ENCODE measurements around the gene ELF4. TPM values are rescaled to one million over a fixed set of nuclear protein-coding genes. Genes with fewer than 3 reads are reported as not detected.

ELF4 gene
- total RNA-seq (5.9 and 9.9 TPM in 2 replicates), polyA plus RNA-seq (13.7 and 17.0 TPM in 2 replicates), polyA minus RNA-seq (ENCODE audit: low replicate concordance) (47.0 and 56.4 TPM in 2 replicates)
- 14.3 and 16.1 TPM in 2 replicates for polyA plus RNA-seq (2012)

GRCh38 chrX:130110379-130111219 is at the start of gene ELF4:
Gene ELF4 (minus strand): TSS chrX:130110497. CDS start chrX:130081330, 29,167 bp downstream.
- Histone ChIP-seq H3K4me3 (replicated peaks in 1 of 4; ENCODE audit: control extremely low read depth in 1 of 4, insufficient read depth in 1 of 4, low read depth in 3 of 4, low read length in 4 of 4) (peak within 1 kb of the TSS; percentile 46 to 69 (median 56)), H3K4me2 (ENCODE audit: extremely low read depth, insufficient read depth, low read length) (peak within 1 kb of the TSS; percentile 35), H3K79me2 (ENCODE audit: control insufficient read depth, insufficient read depth, low read length) (peaks cover 32% of the 10 kb centered on the region), H3K4me1 (ENCODE audit: control insufficient read depth, extremely low read depth, insufficient read depth, low read length) (no peaks in the 10 kb centered on the region), H3K27me3 (ENCODE audit: control insufficient read depth, insufficient read depth, low read length) (no peaks in the 10 kb centered on the region), H4K20me1 (ENCODE audit: control insufficient read depth, extremely low read depth, insufficient read depth, low read length) (no peaks in the 10 kb centered on the region), H2AFZ (ENCODE audit: low read length) (no peak within 1 kb of the TSS), H3K9me3 (ENCODE audit: control insufficient read depth, insufficient read depth, low read depth, low read length) (no peaks in the 10 kb centered on the region), H3K36me3 (ENCODE audit: control insufficient read depth, insufficient read depth, low read length) (no peaks in the 10 kb centered on the region), H3K9ac (ENCODE audit: insufficient read depth, low read length) (peak within 1 kb of the TSS; percentile 83), H3K27ac (ENCODE audit: insufficient read depth, low read length) (peak within 1 kb of the TSS; percentile 82)
- no peak for TF ChIP-seq CTCF (conservative IDR thresholded peaks at IDR 0.05 in 1 of 2, IDR thresholded peaks at IDR 0.05 in 1 of 2; ENCODE audit: low read depth in 1 of 2, low read length in 2 of 2)
- no peak for TF ChIP-seq EZH2 (IDR thresholded peaks at IDR 0.05; ENCODE audit: low read length, missing control alignments)
- peak; percentile 50 to 55 for DNase-seq (ENCODE audit: low read depth in 2 of 2)

GRCh38 chrX:130159776-130160175 is 49.5 kb upstream of the ELF4 start:
- H3K4me2 ChIP-seq (ENCODE audit: extremely low read depth, insufficient read depth, low read length), result no peak overlapping the region
- H2AFZ ChIP-seq (ENCODE audit: low read length), result no peak overlapping the region
- DNase-seq (ENCODE audit: low read depth in 2 of 2), result no peak
- H4K20me1 ChIP-seq (ENCODE audit: control insufficient read depth, extremely low read depth, insufficient read depth, low read length), result no peaks in the 10 kb centered on the region
- H3K9me3 ChIP-seq (ENCODE audit: control insufficient read depth, insufficient read depth, low read depth, low read length), result no peaks in the 10 kb centered on the region
- TF ChIP-seq EZH2 (IDR thresholded peaks at IDR 0.05; ENCODE audit: low read length, missing control alignments) (no peak), CTCF (conservative IDR thresholded peaks at IDR 0.05 in 1 of 2, IDR thresholded peaks at IDR 0.05 in 1 of 2; ENCODE audit: low read depth in 1 of 2, low read length in 2 of 2) (no peak)
- no peaks in the 10 kb centered on the region for H3K4me1 ChIP-seq (ENCODE audit: control insufficient read depth, extremely low read depth, insufficient read depth, low read length)
- no peak overlapping the region for H3K27ac ChIP-seq (ENCODE audit: insufficient read depth, low read length)
- H3K4me3 ChIP-seq (replicated peaks in 1 of 4; ENCODE audit: control extremely low read depth in 1 of 4, insufficient read depth in 1 of 4, low read depth in 3 of 4, low read length in 4 of 4), result no peak overlapping the region
- H3K27me3 ChIP-seq (ENCODE audit: control insufficient read depth, insufficient read depth, low read length), result no peaks in the 10 kb centered on the region
- no peak overlapping the region for H3K9ac ChIP-seq (ENCODE audit: insufficient read depth, low read length)
- peaks cover 9% of the 10 kb centered on the region for H3K79me2 ChIP-seq (ENCODE audit: control insufficient read depth, insufficient read depth, low read length)
- no peaks in the 10 kb centered on the region for H3K36me3 ChIP-seq (ENCODE audit: control insufficient read depth, insufficient read depth, low read length)

GRCh38 chrX:130158311-130158710 is 48.0 kb upstream of the ELF4 start:
- Histone ChIP-seq H4K20me1 (ENCODE audit: control insufficient read depth, extremely low read depth, insufficient read depth, low read length) (no peaks in the 10 kb centered on the region), H3K9me3 (ENCODE audit: control insufficient read depth, insufficient read depth, low read depth, low read length) (no peaks in the 10 kb centered on the region), H3K4me2 (ENCODE audit: extremely low read depth, insufficient read depth, low read length) (no peak overlapping the region), H3K27ac (ENCODE audit: insufficient read depth, low read length) (no peak overlapping the region), H3K4me3 (replicated peaks in 1 of 4; ENCODE audit: control extremely low read depth in 1 of 4, insufficient read depth in 1 of 4, low read depth in 3 of 4, low read length in 4 of 4) (no peak overlapping the region), H3K9ac (ENCODE audit: insufficient read depth, low read length) (no peak overlapping the region), H3K27me3 (ENCODE audit: control insufficient read depth, insufficient read depth, low read length) (no peaks in the 10 kb centered on the region), H3K4me1 (ENCODE audit: control insufficient read depth, extremely low read depth, insufficient read depth, low read length) (no peaks in the 10 kb centered on the region), H3K36me3 (ENCODE audit: control insufficient read depth, insufficient read depth, low read length) (no peaks in the 10 kb centered on the region), H3K79me2 (ENCODE audit: control insufficient read depth, insufficient read depth, low read length) (no peaks in the 10 kb centered on the region), H2AFZ (ENCODE audit: low read length) (no peak overlapping the region)
- no peak for DNase-seq (ENCODE audit: low read depth in 2 of 2)
- no peak for TF ChIP-seq CTCF (conservative IDR thresholded peaks at IDR 0.05 in 1 of 2, IDR thresholded peaks at IDR 0.05 in 1 of 2; ENCODE audit: low read depth in 1 of 2, low read length in 2 of 2)
- no peak for TF ChIP-seq EZH2 (IDR thresholded peaks at IDR 0.05; ENCODE audit: low read length, missing control alignments)
